K562 (cell line): ENCODE results near the gene TMEM184B. TPM values are rescaled to one million over a fixed set of nuclear protein-coding genes. Genes with fewer than 3 reads are reported as not detected.

Source experiments
- ATAC-seq: fragments of 200-7000 bp; cut with Tn5 transposase; 3 replicates; pipeline ENCODE4 v1.9.1; 2020; ENCODE audit warnings: moderate library complexity
- BruUV-seq: library from RNA; stranded (reverse); fragments of 400-500 nt; replicated peaks from 2 replicates; lab custom pipeline; 2021; lab: Mats Ljungman, UMichigan
- CTCF ChIA-PET: fragments of 300-600 bp; formaldehyde crosslinking; extraction: SDS; loops from one replicate; lab custom pipeline; 2021; ENCODE audit warnings: low intra/inter-chr PET ratio; lab: Yijun Ruan, JAX
- POLR2A ChIA-PET: fragments of 300-600, 350-650 bp; sonication (Branson Sonifier 250); formaldehyde crosslinking; extraction: SDS; loops from one replicate; lab custom pipeline; 2021; ENCODE audit warnings: antibody characterized with exemption, inconsistent platforms; lab: Yijun Ruan, JAX
- DNase-seq, 4 experiments: peaks; one replicate each; pipeline versions ENCODE4 v3.0.0 to v3.0.0-alpha.2; 2011 to 2018; ENCODE audit warnings: low spot score in 3 of 4, mixed read lengths in 3 of 4; ENCODE audit errors: extremely low read depth in 1 of 4
- FAIRE-seq: peaks from 2 replicates; lab custom pipeline; 2011; peaks lifted over from hg19 to GRCh38; lab: Jason Lieb, UNC
- H2AFZ ChIP-seq: 2 replicates; pipeline ENCODE4 v1.6.0; 2011; ENCODE audit warnings: low read depth, low read length, control low read depth, inconsistent platforms
- H3K27ac ChIP-seq: fragments of 200-600 bp; 3 replicates; pipeline ENCODE4 v1.8.0; 2011; ENCODE audit warnings: low read depth, mild to moderate bottlenecking, control low read depth, inconsistent platforms, low read length, moderate library complexity, mixed read lengths; ENCODE audit errors: extremely low read depth
- H3K27me3 ChIP-seq, 2 experiments: fragments of 300-600 bp in 1 of 2; 2 replicates in 1 of 2; 3 replicates in 1 of 2; pipeline versions ENCODE4 v1.6.0 to v1.8.0; 2011; ENCODE audit warnings: inconsistent platforms in 2 of 2, low read length in 2 of 2, mild to moderate bottlenecking in 1 of 2, mixed read lengths in 1 of 2, moderate library complexity in 1 of 2; ENCODE audit not compliant: control insufficient read depth in 2 of 2, insufficient read depth in 2 of 2
- H3K36me3 ChIP-seq: fragments of 300-600 bp; 3 replicates; pipeline ENCODE4 v1.8.0; 2011; ENCODE audit warnings: mild to moderate bottlenecking, low read length, inconsistent platforms; ENCODE audit not compliant: control insufficient read depth, insufficient read depth
- H3K4me1 ChIP-seq, 2 experiments: fragments of 200-600 bp in 1 of 2; replicated peaks in 1 of 2; 2 replicates in 1 of 2; 3 replicates in 1 of 2; pipeline versions ENCODE4 v1.5.1 to v1.8.0; 2011; ENCODE audit warnings: inconsistent platforms in 2 of 2, low read length in 2 of 2, mild to moderate bottlenecking in 1 of 2, mixed read lengths in 1 of 2, moderate library complexity in 1 of 2; ENCODE audit not compliant: control insufficient read depth in 2 of 2, insufficient read depth in 2 of 2
- H3K4me2 ChIP-seq: 2 replicates; pipeline ENCODE4 v1.6.1; 2011; ENCODE audit warnings: low read length, control low read depth, inconsistent platforms, mixed read lengths; ENCODE audit not compliant: insufficient read depth
- H3K4me3 ChIP-seq: fragments of 200-600 bp; sonication (generic), shearing (Covaris generic); 2 replicates; pipeline ENCODE4 v1.5.1; 2016; ENCODE audit warnings: control low read depth, inconsistent platforms
- H3K79me2 ChIP-seq: fragments of 200-600 bp; 3 replicates; pipeline ENCODE4 v1.8.0; 2011; ENCODE audit warnings: low read length, inconsistent platforms; ENCODE audit not compliant: control insufficient read depth, insufficient read depth
- H3K9ac ChIP-seq, 2 experiments: 2 replicates each; pipeline versions ENCODE4 v1.6.0 to v1.6.1; 2011; ENCODE audit warnings: low read depth in 2 of 2, low read length in 2 of 2, control low read depth in 1 of 2, inconsistent platforms in 1 of 2, mild to moderate bottlenecking in 1 of 2, mixed read lengths in 1 of 2; ENCODE audit not compliant: insufficient read depth in 1 of 2
- H3K9me1 ChIP-seq: one replicate; pipeline ENCODE4 v1.6.0; 2011; ENCODE audit warnings: inconsistent platforms, mild to moderate bottlenecking, low read length, moderate library complexity; ENCODE audit not compliant: control insufficient read depth, insufficient read depth
- H3K9me3 ChIP-seq: replicated peaks from 2 replicates; pipeline ENCODE4 v1.5.1; 2011; ENCODE audit warnings: low read depth, low read length, inconsistent platforms; ENCODE audit not compliant: control insufficient read depth, insufficient read depth
- H4K20me1 ChIP-seq: replicated peaks from 2 replicates; pipeline ENCODE4 v1.6.1; 2011; ENCODE audit warnings: low read length, inconsistent platforms, mixed read lengths; ENCODE audit not compliant: control insufficient read depth, insufficient read depth
- CHD2 ChIP-seq: IDR thresholded peaks from 2 replicates; pipeline ENCODE4 v1.6.1; 2011; ENCODE audit warnings: low read depth, low read length
- CTBP1 ChIP-seq: fragments of 450-650 bp; IDR thresholded peaks from 2 replicates; pipeline ENCODE4 v1.6.1; 2016; ENCODE audit warnings: borderline replicate concordance
- E2F6 ChIP-seq, 2 experiments: IDR thresholded peaks; 2 replicates each; pipeline ENCODE4 v1.6.1; 2011; ENCODE audit warnings: borderline replicate concordance in 1 of 2, control low read depth in 1 of 2, low read depth in 1 of 2, low read length in 1 of 2, mild to moderate bottlenecking in 1 of 2, mixed read lengths in 1 of 2, moderate library complexity in 1 of 2; ENCODE audit not compliant: insufficient read depth in 1 of 2, insufficient read length in 1 of 2, poor library complexity in 1 of 2, severe bottlenecking in 1 of 2; ENCODE audit errors: extremely low read depth in 1 of 2
- ETV5 ChIP-seq: sonication (generic); formaldehyde crosslinking; IDR thresholded peaks from 2 replicates; pipeline ENCODE4 v1.4.0; 2020; ENCODE audit warnings: low read depth, mild to moderate bottlenecking, missing genetic modification reagents
- FOXA3 ChIP-seq, 2 experiments: fragments of 450-650 bp in 1 of 2; sonication (generic) in 1 of 2; formaldehyde crosslinking; IDR thresholded peaks in 1 of 2; conservative IDR thresholded peaks in 1 of 2; 2 replicates each; pipeline versions ENCODE4 v1.4.0 to v1.8.0; 2020 to 2022; ENCODE audit warnings: mild to moderate bottlenecking in 2 of 2, missing genetic modification reagents in 1 of 2
- HMG20B ChIP-seq: fragments of 250-450 bp; sonication (Bioruptor Pico); IDR thresholded peaks from 2 replicates; pipeline ENCODE4 v1.5.0; 2021; ENCODE audit warnings: mild to moderate bottlenecking
- KDM4B ChIP-seq, 2 experiments: fragments of 450-650 bp in 1 of 2; sonication (generic) in 1 of 2; IDR thresholded peaks; 2 replicates each; pipeline ENCODE4 v1.6.1; 2016 to 2017; ENCODE audit warnings: borderline replicate concordance in 2 of 2, antibody characterized with exemption in 1 of 2, low read depth in 1 of 2, mild to moderate bottlenecking in 1 of 2
- L3MBTL2 ChIP-seq: fragments of 450-650 bp; IDR thresholded peaks from 2 replicates; pipeline ENCODE4 v1.6.1; 2016; ENCODE audit warnings: mild to moderate bottlenecking, moderate library complexity
- PRPF4 ChIP-seq: fragments of 200-400 bp; formaldehyde crosslinking; IDR thresholded peaks from one replicate; pipeline ENCODE4 v1.6.1; 2017; ENCODE audit warnings: low read length, low read depth, mild to moderate bottlenecking; ENCODE audit not compliant: insufficient read depth, poor library complexity, severe bottlenecking
- THRB ChIP-seq: fragments of 450-650 bp; formaldehyde crosslinking; conservative IDR thresholded peaks from 2 replicates; pipeline ENCODE4 v1.4.0; 2022; ENCODE audit warnings: mild to moderate bottlenecking, missing genetic modification characterization
- ZNF239 ChIP-seq: fragments of 250-450 bp; sonication (Bioruptor Pico); IDR thresholded peaks from 2 replicates; pipeline ENCODE4 v1.4.0; 2020; ENCODE audit warnings: mild to moderate bottlenecking
- ZNF449 ChIP-seq: fragments of 250-450 bp; sonication (Bioruptor Pico); IDR thresholded peaks from 2 replicates; pipeline ENCODE4 v1.8.0; 2022; ENCODE audit warnings: moderate library complexity, mild to moderate bottlenecking, inconsistent platforms
- ZNF717 ChIP-seq: fragments of 250-450 bp; sonication (Bioruptor Pico); IDR thresholded peaks from 2 replicates; pipeline ENCODE4 v1.5.0; 2021
- WGBS: fragments of 100-300 bp; shearing (Covaris generic); methylation state at CpG from one replicate; pipeline ENCODE4 v1.1.6; 2016; ENCODE audit warnings: low coverage, mixed read lengths; ENCODE audit not compliant: insufficient coverage; ENCODE audit errors: missing lambda C conversion rate; 5-methylcytosine and 5-hydroxymethylcytosine counted together
- in situ Hi-C: fragments of 300-500 bp; cut with MboI; formaldehyde crosslinking; loops from 4 replicates; pipeline ENCODE4 v1.15.0; 2018; ENCODE audit warnings: inconsistent platforms, mixed read lengths
- intact Hi-C: fragments of 100-400 bp; cut with micrococcal nuclease; formaldehyde crosslinking; loops from 2 replicates; pipeline ENCODE4 v1.14.2; 2022
- polyA plus RNA-seq, 8 experiments: library from polyadenylated mRNA; depleted of rRNA in 4 of 8; stranded (reverse) in 5 of 8; unstranded in 3 of 8; fragments of >200 nt; fragmentation: Nextera tagmentation in 2 of 8; fragmentation: Illumina TruSeq in 1 of 8; extraction: Ambion mirVana in 2 of 8; extraction: Trizol in 1 of 8; gene quantifications; 2 replicates each; pipeline versions ENCODE4 v1.2.1 to v1.2.3, GENCODE V29; 2011 to 2014; ENCODE audit warnings: inconsistent platforms in 1 of 8, missing spikeins in 1 of 8
- total RNA-seq, 7 experiments: library from RNA; depleted of rRNA in 6 of 7; stranded (reverse); fragments of >200 nt in 6 of 7; fragmentation: Illumina TruSeq in 2 of 7; extraction: Trizol in 2 of 7; gene quantifications; 2 replicates each; pipeline versions ENCODE4 v1.2.1 to v1.2.3, GENCODE V29; 2011 to 2021; ENCODE audit warnings: low replicate concordance in 1 of 7

The TMEM184B gene
- total and polyA plus RNA-seq, 9 of the 15 experiments (the other 6 are each of a cell fraction or from before 2014, with no cell fraction given) = 0.31 to 25.1 (median 6.2) TPM

GRCh38 chr22:38203090-38203810, 69.6 kb downstream of the TMEM184B start (continued):
- TF ChIP-seq ZNF239 (CRISPR knock-in tag) (no peak), ZNF449 (CRISPR knock-in tag) (no peak), CHD2 (no peak), FOXA3 (CRISPR knock-in tag; conservative IDR thresholded peaks at IDR 0.05 in 1 of 2, IDR thresholded peaks at IDR 0.05 in 1 of 2) (no peak), ZNF717 (CRISPR knock-in tag) (no peak), HMG20B (CRISPR knock-in tag) (no peak), KDM4B (IDR thresholded peaks at IDR 0.05; ENCODE audit: borderline replicate concordance in 2 of 2, low read depth in 1 of 2) (no peak)

- H3K79me2 ChIP-seq = peaks cover 39% of the 10 kb centered on the region
- no TSS peak for BruUV-seq
- WGBS = 2% methylated on average over 27 of the region's 74 CpGs
- ATAC-seq (peak; percentile 80), FAIRE-seq (no peak), DNase-seq (peak in 3 of 4 experiments; percentile 68 to 83 (median 70))
- H4K20me1 ChIP-seq = peaks cover 18% of the 10 kb centered on the region; the same call in 1 of the 2 replicates
- H3K27ac ChIP-seq = peak overlapping the region; percentile 95
- H3K4me3 ChIP-seq = peak overlapping the region; percentile 82
- no peaks in the 10 kb centered on the region for H3K9me1 ChIP-seq
- H3K9me3 ChIP-seq = no peaks in the 10 kb centered on the region
- H3K27me3 ChIP-seq = no peaks in the 10 kb centered on the region
- no peaks in the 10 kb centered on the region for H3K36me3 ChIP-seq
- peaks cover 4 to 22% of the 10 kb centered on the region in 2 experiments; a peak in 3 of 5 replicates for H3K4me1 ChIP-seq
- H3K4me2 ChIP-seq = peak overlapping the region; percentile 82
- H2AFZ ChIP-seq = peak overlapping the region; percentile 55
- H3K9ac ChIP-seq = peak overlapping the region; percentile 87 to 94
- in situ Hi-C loops (no loop called here), intact Hi-C loops (loop anchor here (10.0 kb wide), 1 partner anchor 88 kb away; the partner anchor contains the start of gene BAIAP2L2)
- POLR2A ChIA-PET = interaction anchor here (0.6 to 4.9 kb wide), 11 partner anchors 10 to 209 kb away, joined by 3 to 44 read pairs (median 3); partner anchors contain the start of gene PLA2G6
- CTCF ChIA-PET = no interaction called here
- peak; percentile 12; the same call in 1 of the 2 replicates for TF ChIP-seq ETV5 (CRISPR knock-in tag)
- TF ChIP-seq THRB (CRISPR knock-in tag) = no peak
- no peak for TF ChIP-seq PRPF4
- TF ChIP-seq L3MBTL2 = 0 out of 2 replicates have a peak, but pooled peaks have one; percentile 42
- peak; percentile 39 to 52 for TF ChIP-seq E2F6 (IDR thresholded peaks at IDR 0.05; ENCODE audit: borderline replicate concordance in 1 of 2, extremely low read depth in 1 of 2, insufficient read depth in 1 of 2, insufficient read length in 1 of 2, low read depth in 1 of 2, low read length in 1 of 2, poor library complexity in 1 of 2, severe bottlenecking in 1 of 2)
- TF ChIP-seq CTBP1 = peak; percentile 61; the same call in 1 of the 2 replicates
Measured at GRCh38 chr22:38202437-38203089, 70.2 kb downstream of the TMEM184B start.
